Osteocyte (in vitro differentiated cells): Measurements from ENCODE around the gene PAN3. TPM values are rescaled to one million over a fixed set of nuclear protein-coding genes. Genes with fewer than 3 reads are reported as not detected.

Experiments
- DNase-seq: peaks from one replicate; pipeline ENCODE4 v3.0.0; 2021; ENCODE audit warnings: mixed read lengths; ENCODE audit not compliant: unreplicated experiment; ENCODE audit errors: extremely low spot score
- H3K27ac Mint-ChIP-seq: one replicate; pipeline ENCODE4 v1.8.0; 2021; ENCODE audit warnings: mild to moderate bottlenecking, mixed read lengths; ENCODE audit not compliant: unreplicated experiment
- H3K27me3 Mint-ChIP-seq: one replicate; pipeline ENCODE4 v1.8.0; 2021; ENCODE audit warnings: mixed read lengths; ENCODE audit not compliant: unreplicated experiment
- H3K36me3 Mint-ChIP-seq: one replicate; pipeline ENCODE4 v1.8.0; 2021; ENCODE audit warnings: mixed read lengths; ENCODE audit not compliant: unreplicated experiment
- H3K4me1 Mint-ChIP-seq: one replicate; pipeline ENCODE4 v1.8.0; 2021; ENCODE audit warnings: mixed read lengths; ENCODE audit not compliant: unreplicated experiment
- H3K4me3 Mint-ChIP-seq: one replicate; pipeline ENCODE4 v1.8.0; 2021; ENCODE audit warnings: mild to moderate bottlenecking, moderate library complexity, mixed read lengths; ENCODE audit not compliant: unreplicated experiment
- H3K9me3 Mint-ChIP-seq: one replicate; pipeline ENCODE4 v1.8.0; 2021; ENCODE audit warnings: mixed read lengths; ENCODE audit not compliant: unreplicated experiment
- CTCF ChIP-seq: fragments of 200-600 bp; sonication (generic); IDR thresholded peaks from 2 replicates; pipeline ENCODE4 v1.5.0; 2021; ENCODE audit warnings: antibody characterized with exemption, mild to moderate bottlenecking, moderate library complexity
- total RNA-seq: library from RNA; stranded (reverse); gene quantifications from 2 replicates; pipeline ENCODE4 v1.2.1, GENCODE V29; 2021

PAN3 gene
- total RNA-seq, 1 donor from 2014 or later = 32.7 TPM

GRCh38 chr13:28316129-28316528 lies 177.8 kb downstream of the PAN3 start:
- Mint-ChIP-seq H3K4me3 (no peak overlapping the region), H3K36me3 (no peaks in the 10 kb centered on the region), H3K27me3 (no peaks in the 10 kb centered on the region), H3K27ac (no peak overlapping the region), H3K9me3 (no peaks in the 10 kb centered on the region), H3K4me1 (peaks cover 5% of the 10 kb centered on the region)
- DNase-seq = no peak
- no peak for TF ChIP-seq CTCF

- Mint-ChIP-seq H3K4me1 (peaks cover 6% of the 10 kb centered on the region), H3K4me3 (no peak overlapping the region), H3K9me3 (no peaks in the 10 kb centered on the region), H3K36me3 (no peaks in the 10 kb centered on the region), H3K27ac (no peak overlapping the region), H3K27me3 (no peaks in the 10 kb centered on the region)
- DNase-seq = no peak
- TF ChIP-seq CTCF = no peak
Measured at GRCh38 chr13:28316836-28317235, 178.5 kb downstream of the PAN3 start.

- H3K4me3 Mint-ChIP-seq = no peak overlapping the region
- no peak for DNase-seq
- no peaks in the 10 kb centered on the region for H3K27me3 Mint-ChIP-seq
- no peaks in the 10 kb centered on the region for H3K36me3 Mint-ChIP-seq
- H3K9me3 Mint-ChIP-seq = no peaks in the 10 kb centered on the region
- TF ChIP-seq CTCF = no peak
- peaks cover 17% of the 10 kb centered on the region for H3K4me1 Mint-ChIP-seq
- H3K27ac Mint-ChIP-seq = no peak overlapping the region
Measured at GRCh38 chr13:28318496-28318895, 180.2 kb downstream of the PAN3 start.

GRCh38 chr13:28319528-28319927 lies 181.2 kb downstream of the PAN3 start:
- DNase-seq = no peak
- H3K4me1 Mint-ChIP-seq = peaks cover 21% of the 10 kb centered on the region
- no peaks in the 10 kb centered on the region for H3K27me3 Mint-ChIP-seq
- no peaks in the 10 kb centered on the region for H3K9me3 Mint-ChIP-seq
- H3K27ac Mint-ChIP-seq = no peak overlapping the region
- H3K4me3 Mint-ChIP-seq = no peak overlapping the region
- no peak for TF ChIP-seq CTCF
- H3K36me3 Mint-ChIP-seq = no peaks in the 10 kb centered on the region

- DNase-seq = no peak
- Mint-ChIP-seq H3K36me3 (no peaks in the 10 kb centered on the region), H3K27ac (no peak overlapping the region), H3K4me1 (peaks cover 27% of the 10 kb centered on the region), H3K9me3 (no peaks in the 10 kb centered on the region), H3K27me3 (no peaks in the 10 kb centered on the region), H3K4me3 (no peak overlapping the region)
- no peak for TF ChIP-seq CTCF
Measured at GRCh38 chr13:28320209-28320608, 181.9 kb downstream of the PAN3 start.
